ENCODE measurements around the gene C4orf50.

C4orf50 gene

GRCh38 chr4:5921101-5921980 lies 96.9 kb downstream of the C4orf50 start:
- no peak for DNase-seq (ENCODE audit: low spot score)

GRCh38 chr4:5919571-5919970 lies 98.7 kb downstream of the C4orf50 start:
- no peak for DNase-seq (ENCODE audit: low spot score)

- DNase-seq (ENCODE audit: low spot score) = no peak
Measured at GRCh38 chr4:5919044-5919443, 99.2 kb downstream of the C4orf50 start.

GRCh38 chr4:5918331-5918985 lies 99.8 kb downstream of the C4orf50 start:
- DNase-seq (ENCODE audit: low spot score) = no peak

GRCh38 chr4:5917672-5918071 lies 100.6 kb downstream of the C4orf50 start:
- DNase-seq (ENCODE audit: low spot score) = no peak

DNA sequence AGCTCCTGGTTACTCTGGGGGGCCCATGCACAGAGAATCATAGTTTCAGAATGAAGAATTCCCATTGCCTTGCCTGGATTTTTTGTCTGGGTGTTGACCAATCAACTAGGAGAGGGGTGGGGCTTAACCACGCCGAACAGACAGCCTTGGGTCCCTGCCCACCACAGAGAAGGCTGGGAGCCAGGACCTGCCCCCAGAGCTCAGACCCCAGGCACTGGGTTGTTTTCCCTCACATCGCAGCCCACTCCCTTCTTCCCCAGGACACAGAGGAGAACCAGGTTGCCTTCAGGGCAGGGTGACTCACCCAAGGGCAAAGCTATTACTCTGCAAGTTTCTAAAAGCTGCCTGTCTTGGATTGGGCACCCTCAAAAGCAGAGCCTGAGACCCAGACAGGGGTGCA lies 102.0 kb downstream of the C4orf50 start:
- DNase-seq (ENCODE audit: low spot score) = no peak

GRCh38 chr4:5913454-5913853 lies 104.8 kb downstream of the C4orf50 start:
- no peak for DNase-seq (ENCODE audit: low spot score)

- no peak for DNase-seq (ENCODE audit: low spot score)
Measured at GRCh38 chr4:5912614-5913019, 105.6 kb downstream of the C4orf50 start.

DNA sequence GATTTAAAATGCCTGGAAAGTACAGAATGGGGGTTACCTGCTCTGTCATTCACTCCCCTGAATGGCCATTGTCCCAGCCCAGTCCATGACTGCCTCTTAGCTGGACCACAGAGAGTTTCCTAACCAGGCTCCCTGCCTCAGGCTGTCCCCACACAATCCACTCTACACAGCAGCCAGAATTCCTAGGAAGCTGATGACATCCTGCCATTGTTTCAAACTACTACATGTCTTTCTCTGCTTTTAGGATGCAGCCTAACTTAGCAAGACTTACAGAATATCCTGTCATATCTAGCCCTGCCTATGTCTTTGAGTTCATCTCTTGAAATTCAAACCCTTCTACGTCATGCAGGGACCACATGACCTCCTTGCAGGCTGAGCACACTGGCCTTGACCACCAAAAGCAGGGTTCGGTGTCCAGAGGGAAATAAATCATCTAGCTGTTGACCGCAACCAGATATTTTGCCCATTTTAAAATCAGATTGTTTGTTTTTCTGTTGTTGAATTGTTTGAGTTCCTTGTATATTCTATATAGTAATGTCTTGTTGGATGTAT lies 109.3 kb downstream of the C4orf50 start:
- no peak for DNase-seq (ENCODE audit: low spot score)

- no peak for DNase-seq (ENCODE audit: low spot score)
Measured at GRCh38 chr4:5906191-5906590, 112.0 kb downstream of the C4orf50 start.

DNA sequence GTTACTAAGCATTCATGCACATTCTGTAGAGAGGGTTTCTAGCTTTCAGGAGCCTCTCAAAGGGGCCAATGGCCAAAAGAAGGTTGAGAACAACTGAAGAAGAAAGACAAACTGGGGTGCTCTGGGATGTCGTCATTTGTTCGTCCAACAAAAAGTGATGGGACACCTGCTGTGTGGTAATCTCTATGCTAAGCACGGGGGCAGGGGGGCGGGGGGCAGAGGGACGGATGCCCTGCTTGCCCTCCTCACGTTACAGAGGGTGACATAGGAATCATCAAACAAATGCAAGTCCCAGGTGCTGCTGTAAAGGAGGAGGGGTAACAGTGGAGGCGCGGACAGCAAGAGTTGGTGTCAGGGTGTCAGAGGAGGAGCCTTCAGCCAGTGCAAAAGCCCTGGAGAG lies 112.5 kb downstream of the C4orf50 start:
- DNase-seq (ENCODE audit: low spot score) = no peak

GRCh38 chr4:5900844-5901243 lies 117.4 kb downstream of the C4orf50 start:
- no peak for DNase-seq (ENCODE audit: low spot score)

DNA sequence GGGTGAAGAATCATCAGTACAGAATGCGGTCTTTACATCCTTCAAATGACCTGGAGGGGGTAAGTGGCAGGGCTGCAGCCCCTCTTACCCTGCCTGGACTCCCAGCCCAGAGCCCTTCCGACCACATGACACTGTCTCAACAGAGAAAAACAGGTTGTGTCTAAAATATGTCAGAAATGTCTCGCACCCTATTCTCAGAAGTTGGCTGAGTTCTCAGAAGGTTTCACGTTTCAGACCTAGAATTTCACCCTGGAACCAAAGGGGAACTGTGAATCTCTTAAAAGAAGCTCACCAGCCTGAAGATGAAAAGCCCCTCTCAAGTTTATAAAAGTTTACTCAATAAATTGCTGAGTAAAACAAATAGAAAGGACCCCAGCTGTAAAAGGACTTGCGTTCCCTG lies 118.3 kb downstream of the C4orf50 start:
- no peak for DNase-seq (ENCODE audit: low spot score)

DNA sequence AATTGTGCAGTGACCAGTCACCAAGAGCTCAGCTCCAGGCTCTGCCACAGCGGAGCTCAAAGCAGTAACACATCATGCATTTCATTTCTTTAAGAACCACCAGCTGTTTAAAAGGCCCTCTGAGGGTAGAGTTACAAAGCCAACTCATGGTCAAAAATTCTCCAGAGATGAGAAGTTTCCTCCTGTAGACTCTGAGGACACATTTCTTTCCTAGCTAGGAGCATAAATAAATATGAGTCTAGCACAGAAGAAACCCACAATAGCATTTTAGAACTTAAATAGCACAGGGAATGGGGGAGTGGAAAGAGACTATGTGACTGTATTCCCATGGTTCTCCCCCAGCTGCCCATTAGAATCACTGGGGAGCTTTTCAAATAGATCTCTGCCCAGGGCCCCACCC lies 118.8 kb downstream of the C4orf50 start:
- DNase-seq (ENCODE audit: low spot score) = no peak

DNA sequence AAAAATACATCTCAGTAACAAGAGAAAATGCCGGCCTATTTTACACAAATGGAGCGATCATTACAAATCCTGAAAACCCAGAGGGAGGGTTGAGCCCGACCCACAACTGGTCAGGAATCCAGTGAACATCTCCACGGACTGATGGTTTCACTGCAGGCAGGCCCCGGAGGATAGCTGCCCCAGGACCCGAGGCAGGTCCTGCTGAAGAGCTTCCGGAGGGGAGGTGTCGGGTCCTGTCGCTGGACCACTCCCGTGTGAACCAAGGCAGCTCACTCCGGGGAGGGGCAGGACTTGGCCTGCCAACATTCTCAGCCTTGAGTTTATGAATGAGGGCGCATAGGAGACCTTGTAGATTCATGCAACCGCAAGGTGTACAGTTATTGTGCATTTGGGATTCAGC lies 120.6 kb downstream of the C4orf50 start:
- no peak for DNase-seq (ENCODE audit: low spot score)

- no peak for DNase-seq (ENCODE audit: low spot score)
Measured at GRCh38 chr4:5895287-5895686, 122.9 kb downstream of the C4orf50 start.

DNA sequence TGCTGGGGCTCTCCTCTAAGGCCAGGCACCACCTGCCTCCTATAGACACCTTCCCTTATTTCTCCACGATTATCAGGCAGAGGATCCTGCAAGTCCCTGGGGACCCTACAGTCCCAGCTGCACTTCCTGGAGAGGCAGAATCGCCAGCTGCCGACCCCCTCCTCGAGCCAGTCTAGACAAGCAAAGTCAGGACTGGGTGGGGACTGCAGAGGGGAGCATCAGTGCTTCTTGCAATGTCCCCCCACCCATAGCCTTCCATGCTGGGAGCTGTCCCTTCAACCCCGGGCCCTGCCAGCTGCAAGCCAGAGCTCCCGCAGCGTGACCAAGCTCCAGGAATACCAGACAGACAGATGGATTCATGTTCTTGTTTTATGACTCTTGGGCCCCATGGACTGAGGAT lies 124.0 kb downstream of the C4orf50 start:
- DNase-seq (ENCODE audit: low spot score) = no peak

- no peak for DNase-seq (ENCODE audit: low spot score)
Measured at GRCh38 chr4:5893591-5893990, 124.6 kb downstream of the C4orf50 start.

DNA sequence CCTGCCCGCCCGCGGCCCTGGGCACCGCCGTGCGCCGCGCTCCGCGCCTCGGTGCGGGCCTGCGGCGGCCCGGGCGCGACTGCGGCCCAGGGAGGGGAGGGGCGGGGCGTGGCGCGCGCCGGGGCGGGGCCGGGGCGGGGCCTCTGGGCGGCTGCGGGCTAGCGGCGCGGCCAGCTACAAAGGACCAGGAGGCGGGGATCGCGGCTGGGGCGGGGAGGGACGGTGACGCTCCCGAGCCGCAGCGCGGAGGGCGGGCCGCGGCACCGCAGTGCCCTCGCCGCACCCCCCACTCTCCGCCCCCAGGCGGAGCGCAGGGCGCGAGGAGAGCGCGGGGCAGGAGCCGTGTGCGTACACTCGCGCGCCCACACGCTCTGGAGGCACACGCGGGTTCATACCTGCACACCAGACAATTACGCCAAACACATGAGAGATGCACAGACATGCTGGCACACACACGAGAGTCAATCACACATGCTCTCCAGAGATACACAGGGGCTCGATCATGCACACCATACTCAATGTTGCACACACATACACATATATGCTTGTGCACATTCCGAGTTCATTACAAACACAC lies 125.1 kb downstream of the C4orf50 start, which contains the start of gene CRMP1:
CRMP1 (minus strand) TSS at position 83 of the 577 bp plus-strand sequence. CDS start 117 bp downstream, outside the sequence.
- DNase-seq (ENCODE audit: low spot score) = no peak

DNA sequence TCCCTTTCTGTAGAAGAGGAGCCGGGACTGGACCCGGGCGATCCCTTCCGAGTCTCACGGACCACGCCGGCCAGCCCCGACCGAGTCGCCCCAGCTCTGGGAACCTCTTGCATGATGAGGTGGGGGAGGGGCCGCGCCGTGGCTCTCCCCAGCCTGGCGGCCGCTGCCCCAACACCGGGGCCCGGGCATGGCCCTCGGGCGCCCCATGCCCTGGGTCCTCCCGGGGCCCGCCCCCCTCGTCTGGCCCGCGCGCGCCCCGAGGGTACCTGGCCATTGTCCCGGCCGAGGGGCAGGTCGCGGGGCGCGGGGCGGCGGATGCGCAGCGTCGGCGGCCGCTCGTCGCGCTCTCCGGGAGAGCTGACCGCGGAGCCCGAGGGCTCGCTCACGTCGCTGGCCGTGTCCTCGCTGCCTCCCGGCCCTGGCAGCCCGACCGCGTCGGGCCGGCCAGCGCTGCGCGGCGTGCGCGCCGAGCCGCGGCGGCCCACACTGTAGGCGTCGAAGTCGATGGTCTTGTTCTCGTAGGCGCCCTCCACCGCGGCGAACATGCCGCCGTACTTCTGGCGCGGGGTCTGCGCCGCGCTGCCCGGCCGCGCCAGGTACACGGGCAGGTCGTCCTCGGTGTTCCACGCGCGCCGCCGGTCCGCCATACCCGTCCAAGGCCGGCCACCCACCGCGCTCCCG lies 125.8 kb downstream of the C4orf50 start:
- no peak for DNase-seq (ENCODE audit: low spot score)

- no peak for DNase-seq (ENCODE audit: low spot score)
Measured at GRCh38 chr4:5891563-5892322, 126.5 kb downstream of the C4orf50 start.
